ENCODE data around the gene MEGF9.

MEGF9 gene

DNA sequence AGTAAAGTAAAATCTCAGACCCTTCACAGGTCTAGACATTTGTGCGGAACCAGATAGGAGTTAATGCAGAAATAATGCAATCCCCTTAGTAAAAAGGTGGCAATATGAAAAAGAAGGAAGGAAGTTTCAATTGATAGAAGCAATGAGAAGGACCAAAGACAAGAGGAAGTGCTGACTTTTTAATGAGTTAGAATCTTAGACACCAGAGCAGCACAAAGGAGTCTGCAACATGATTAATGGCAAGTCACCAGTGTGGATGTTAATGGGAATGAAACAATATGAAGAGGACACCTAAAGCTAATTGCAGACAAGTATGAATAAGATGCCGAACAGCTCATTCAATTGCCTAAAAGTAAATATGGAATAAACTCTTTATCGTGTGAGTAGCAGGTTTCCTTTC, 50.9 kb downstream of the MEGF9 start:
- TF ChIP-seq, protein P1, sequence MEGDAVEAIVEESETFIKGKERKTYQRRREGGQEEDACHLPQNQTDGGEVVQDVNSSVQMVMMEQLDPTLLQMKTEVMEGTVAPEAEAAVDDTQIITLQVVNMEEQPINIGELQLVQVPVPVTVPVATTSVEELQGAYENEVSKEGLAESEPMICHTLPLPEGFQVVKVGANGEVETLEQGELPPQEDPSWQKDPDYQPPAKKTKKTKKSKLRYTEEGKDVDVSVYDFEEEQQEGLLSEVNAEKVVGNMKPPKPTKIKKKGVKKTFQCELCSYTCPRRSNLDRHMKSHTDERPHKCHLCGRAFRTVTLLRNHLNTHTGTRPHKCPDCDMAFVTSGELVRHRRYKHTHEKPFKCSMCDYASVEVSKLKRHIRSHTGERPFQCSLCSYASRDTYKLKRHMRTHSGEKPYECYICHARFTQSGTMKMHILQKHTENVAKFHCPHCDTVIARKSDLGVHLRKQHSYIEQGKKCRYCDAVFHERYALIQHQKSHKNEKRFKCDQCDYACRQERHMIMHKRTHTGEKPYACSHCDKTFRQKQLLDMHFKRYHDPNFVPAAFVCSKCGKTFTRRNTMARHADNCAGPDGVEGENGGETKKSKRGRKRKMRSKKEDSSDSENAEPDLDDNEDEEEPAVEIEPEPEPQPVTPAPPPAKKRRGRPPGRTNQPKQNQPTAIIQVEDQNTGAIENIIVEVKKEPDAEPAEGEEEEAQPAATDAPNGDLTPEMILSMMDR (IDR thresholded peaks at IDR 0.05; ENCODE audit: low read depth, low read length, missing control alignments): no peak
- no peak for DNase-seq (ENCODE audit: low read depth)

DNA sequence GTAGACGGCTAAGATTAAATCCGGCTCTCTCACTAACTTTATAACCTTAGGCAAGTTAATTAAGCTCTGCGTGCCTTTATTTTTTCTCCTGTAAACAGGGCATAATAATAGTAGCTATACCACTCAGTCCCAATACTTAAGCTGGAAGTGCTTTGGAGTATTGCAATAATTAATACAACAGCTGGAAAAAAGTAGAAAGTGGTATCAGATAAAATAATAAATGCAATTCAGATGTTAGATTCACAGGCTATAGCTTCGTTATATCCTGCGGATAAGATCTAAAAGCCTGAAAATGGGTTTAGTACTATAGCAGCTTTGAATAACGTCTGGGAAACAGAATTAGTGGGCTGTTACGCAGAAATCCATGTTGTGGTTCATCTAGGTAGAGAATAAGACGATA, 51.8 kb downstream of the MEGF9 start:
- TF ChIP-seq, protein P1 (IDR thresholded peaks at IDR 0.05; ENCODE audit: low read depth, low read length, missing control alignments): no peak
- no peak overlapping the region for H3K4me3 ChIP-seq (ENCODE audit: low read depth, low read length)
- no peak for DNase-seq (ENCODE audit: low read depth)

More for the DNA sequence above, 50.9 kb downstream of the MEGF9 start:
- H3K4me3 ChIP-seq (ENCODE audit: low read depth, low read length): no peak overlapping the region

DNA sequence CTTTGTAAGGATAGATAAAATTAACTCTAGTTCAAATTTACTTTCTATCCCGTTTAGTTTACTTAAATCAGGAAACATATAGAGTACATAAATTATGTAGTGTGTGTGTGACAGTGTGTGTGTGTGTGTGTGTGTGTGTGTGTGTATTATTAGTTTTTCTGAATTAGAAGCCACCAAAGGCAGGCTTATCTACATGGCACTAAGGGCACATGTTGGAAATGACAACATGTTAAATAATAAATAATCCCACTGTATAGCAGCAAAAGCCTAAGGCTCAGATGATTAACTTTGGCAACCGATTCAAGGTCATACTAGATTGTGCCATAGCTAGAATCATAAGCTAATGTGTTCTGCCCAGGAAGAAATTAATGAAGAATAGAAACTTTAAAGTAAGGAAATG, 54.6 kb downstream of the MEGF9 start:
- DNase-seq (ENCODE audit: low read depth): no peak
- TF ChIP-seq, protein P1 (IDR thresholded peaks at IDR 0.05; ENCODE audit: low read depth, low read length, missing control alignments): no peak

DNA sequence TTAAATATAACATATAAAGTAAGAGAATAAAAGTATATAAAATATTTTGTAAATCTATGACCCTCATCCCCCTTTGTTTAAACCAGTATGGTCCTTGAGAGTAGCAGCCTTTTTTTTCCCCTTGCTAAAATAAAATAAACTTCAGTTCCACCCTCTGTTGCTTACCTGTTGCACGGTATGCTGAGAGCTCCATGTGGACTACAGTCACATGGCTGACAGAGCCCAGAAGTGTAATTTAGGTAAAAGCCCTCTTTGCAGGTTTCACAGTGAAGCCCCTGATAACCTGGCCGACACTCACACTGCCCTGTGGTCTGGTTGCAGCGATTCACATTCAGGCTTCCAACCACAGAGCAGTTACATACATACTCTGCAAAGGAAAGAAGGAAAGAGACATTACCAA, 55.1 kb downstream of the MEGF9 start:
- no peak for DNase-seq (ENCODE audit: low read depth)
- no peak overlapping the region for H3K4me3 ChIP-seq (ENCODE audit: low read depth, low read length)
- TF ChIP-seq, protein P1 (IDR thresholded peaks at IDR 0.05; ENCODE audit: low read depth, low read length, missing control alignments): no peak

More for the DNA sequence above, 54.6 kb downstream of the MEGF9 start:
- no peak overlapping the region for H3K4me3 ChIP-seq (ENCODE audit: low read depth, low read length)

DNA sequence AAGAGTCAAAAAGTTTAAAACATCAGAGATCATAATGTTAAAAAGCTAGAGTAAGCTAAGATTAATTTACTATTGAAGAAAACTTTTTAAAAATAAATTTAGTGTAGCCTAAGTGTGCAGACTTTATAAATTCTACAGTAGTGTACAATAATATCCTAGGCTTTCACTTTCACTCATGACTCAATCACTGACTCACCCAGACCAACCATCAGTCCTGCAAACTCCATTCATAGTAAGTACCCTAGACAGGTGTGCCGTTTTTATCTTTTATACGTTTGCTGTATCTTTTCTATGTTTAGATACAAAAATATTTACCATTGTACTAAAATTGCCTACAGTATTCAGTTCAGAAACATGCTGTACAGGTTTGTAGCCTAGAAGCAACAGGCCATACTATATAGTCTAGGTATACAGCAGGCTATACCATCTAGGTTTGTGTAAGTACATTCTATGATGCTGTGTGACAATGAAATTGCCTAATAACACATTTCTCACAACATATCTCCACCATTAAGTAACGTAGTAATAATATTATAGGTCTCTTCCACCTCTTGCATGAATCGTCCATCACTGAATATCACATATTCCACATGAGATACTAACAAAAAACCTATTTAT, 59.2 kb downstream of the MEGF9 start:
- no peak overlapping the region for H3K4me3 ChIP-seq (ENCODE audit: low read depth, low read length)
- no peak for DNase-seq (ENCODE audit: low read depth)
- TF ChIP-seq, protein P1 (IDR thresholded peaks at IDR 0.05; ENCODE audit: low read depth, low read length, missing control alignments): no peak

DNA sequence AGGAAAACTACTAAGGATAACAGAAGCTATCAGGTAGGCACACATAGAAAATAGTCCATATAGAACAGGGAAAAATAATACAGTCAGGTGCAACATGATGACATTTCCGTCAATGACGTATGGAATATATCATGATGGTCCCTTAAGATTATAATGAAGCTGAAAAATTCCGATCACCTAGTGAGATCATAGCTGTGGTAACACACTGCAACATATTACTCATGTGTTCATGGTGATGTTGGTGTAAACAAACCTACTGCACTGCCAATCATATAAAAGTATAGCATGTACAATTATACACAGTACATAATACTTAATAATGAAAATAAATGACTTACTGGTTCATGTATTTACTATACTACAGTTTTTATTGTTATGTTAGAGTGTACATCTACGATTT, 60.0 kb downstream of the MEGF9 start:
- no peak for DNase-seq (ENCODE audit: low read depth)
- H3K4me3 ChIP-seq (ENCODE audit: low read depth, low read length): no peak overlapping the region
- TF ChIP-seq, protein P1 (IDR thresholded peaks at IDR 0.05; ENCODE audit: low read depth, low read length, missing control alignments): no peak

DNA sequence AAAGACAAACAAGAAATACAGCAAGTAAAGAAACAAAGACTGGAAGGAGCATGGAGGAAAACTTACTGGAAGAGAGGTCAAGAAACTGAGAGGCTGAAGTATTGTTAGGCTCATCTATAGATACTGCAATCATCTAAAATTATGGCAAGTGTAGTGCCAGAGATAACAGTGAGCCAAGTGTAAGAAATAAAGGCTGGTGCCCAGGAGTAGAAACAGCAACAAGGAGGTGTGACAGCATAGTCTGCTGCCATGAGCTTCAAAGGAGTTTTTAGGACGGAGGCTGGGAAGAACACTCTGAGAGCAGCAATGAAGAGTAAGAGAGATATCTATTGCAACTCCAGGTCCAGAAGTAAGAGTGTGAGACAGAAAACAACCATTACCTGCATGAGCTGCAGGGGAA, 60.5 kb downstream of the MEGF9 start:
- H3K4me3 ChIP-seq (ENCODE audit: low read depth, low read length): no peak overlapping the region
- TF ChIP-seq, protein P1 (IDR thresholded peaks at IDR 0.05; ENCODE audit: low read depth, low read length, missing control alignments): no peak
- DNase-seq (ENCODE audit: low read depth): no peak

Data from GM12864 (cell line).